Retinal pigment epithelial cell (primary cell): ENCODE data around the gene CCDC91.

ENCODE experiments used
- DNase-seq: peaks from one replicate; pipeline ENCODE4 v3.0.0-alpha.2; 2010; ENCODE audit warnings: low read depth
- H3K4me3 ChIP-seq: 2 replicates; pipeline ENCODE4 v1.5.1; 2011; ENCODE audit warnings: mild to moderate bottlenecking, low read length, control low read depth, moderate library complexity
- CTCF ChIP-seq: conservative IDR thresholded peaks from 2 replicates; pipeline ENCODE4 v1.5.1; 2011; ENCODE audit warnings: low read depth, low read length, control low read depth, inconsistent platforms

Gene CCDC91

GRCh38 chr12:28506271-28506670 is 316.0 kb downstream of the CCDC91 start:
- H3K4me3 ChIP-seq: no peak overlapping the region
- peak; percentile 27 for DNase-seq
- TF ChIP-seq CTCF: no peak

GRCh38 chr12:28507033-28507432 is 316.8 kb downstream of the CCDC91 start:
- TF ChIP-seq CTCF: no peak
- no peak overlapping the region for H3K4me3 ChIP-seq
- peak; percentile 37 for DNase-seq

- DNase-seq: no peak
- H3K4me3 ChIP-seq: no peak overlapping the region
- TF ChIP-seq CTCF: no peak
Observed at GRCh38 chr12:28507867-28508266, 317.6 kb downstream of the CCDC91 start.

- TF ChIP-seq CTCF: no peak
- no peak for DNase-seq
Observed at GRCh38 chr12:28512406-28512805, 322.1 kb downstream of the CCDC91 start.

GRCh38 chr12:28512876-28513275 is 322.6 kb downstream of the CCDC91 start:
- no peak for TF ChIP-seq CTCF
- H3K4me3 ChIP-seq: no peak overlapping the region
- DNase-seq: no peak

More at GRCh38 chr12:28512406-28512805, 322.1 kb downstream of the CCDC91 start:
- no peak overlapping the region for H3K4me3 ChIP-seq

GRCh38 chr12:28513983-28514382 is 323.7 kb downstream of the CCDC91 start:
- no peak for DNase-seq
- no peak for TF ChIP-seq CTCF
- no peak overlapping the region for H3K4me3 ChIP-seq

GRCh38 chr12:28517101-28517500 is 326.8 kb downstream of the CCDC91 start:
- DNase-seq: no peak
- no peak for TF ChIP-seq CTCF
- H3K4me3 ChIP-seq: no peak overlapping the region
